ENCODE measurements around the gene LSM2.

GRCh38 chr6:31762878-31763618 is 43.7 kb downstream of the LSM2 start:
- TF ChIP-seq, protein P1, sequence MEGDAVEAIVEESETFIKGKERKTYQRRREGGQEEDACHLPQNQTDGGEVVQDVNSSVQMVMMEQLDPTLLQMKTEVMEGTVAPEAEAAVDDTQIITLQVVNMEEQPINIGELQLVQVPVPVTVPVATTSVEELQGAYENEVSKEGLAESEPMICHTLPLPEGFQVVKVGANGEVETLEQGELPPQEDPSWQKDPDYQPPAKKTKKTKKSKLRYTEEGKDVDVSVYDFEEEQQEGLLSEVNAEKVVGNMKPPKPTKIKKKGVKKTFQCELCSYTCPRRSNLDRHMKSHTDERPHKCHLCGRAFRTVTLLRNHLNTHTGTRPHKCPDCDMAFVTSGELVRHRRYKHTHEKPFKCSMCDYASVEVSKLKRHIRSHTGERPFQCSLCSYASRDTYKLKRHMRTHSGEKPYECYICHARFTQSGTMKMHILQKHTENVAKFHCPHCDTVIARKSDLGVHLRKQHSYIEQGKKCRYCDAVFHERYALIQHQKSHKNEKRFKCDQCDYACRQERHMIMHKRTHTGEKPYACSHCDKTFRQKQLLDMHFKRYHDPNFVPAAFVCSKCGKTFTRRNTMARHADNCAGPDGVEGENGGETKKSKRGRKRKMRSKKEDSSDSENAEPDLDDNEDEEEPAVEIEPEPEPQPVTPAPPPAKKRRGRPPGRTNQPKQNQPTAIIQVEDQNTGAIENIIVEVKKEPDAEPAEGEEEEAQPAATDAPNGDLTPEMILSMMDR (IDR thresholded peaks at IDR 0.05; ENCODE audit: poor library complexity): no peak
- no peak for TF ChIP-seq EZH2 (IDR thresholded peaks at IDR 0.05; ENCODE audit: borderline replicate concordance)

Measured in hepatocyte (in vitro differentiated cells).